AG20443 (cell line): ENCODE measurements around the gene OR10V1.

Source experiments
- DNase-seq: peaks from one replicate; pipeline ENCODE4 v3.0.0; 2012; ENCODE audit warnings: low spot score, mixed read lengths

OR10V1 gene

DNA sequence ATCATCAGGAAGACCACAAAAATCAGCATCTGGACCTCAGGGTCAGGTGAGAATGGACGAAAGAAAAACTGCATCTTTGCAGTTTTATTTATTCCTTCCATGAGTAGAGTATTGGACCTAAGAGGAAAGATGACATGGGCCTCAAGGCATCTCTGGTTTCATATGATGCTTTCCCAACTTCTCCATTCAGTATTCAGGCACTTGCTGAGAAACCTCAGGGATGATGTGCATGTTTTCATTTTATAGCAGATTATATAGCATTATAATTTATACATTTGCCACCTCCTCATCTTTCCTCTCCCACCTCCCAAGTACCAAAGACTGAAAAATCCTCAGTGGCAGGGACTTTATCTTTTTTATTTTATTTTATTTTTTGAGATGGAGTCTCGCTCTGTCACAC lies at the start of gene OR10V1:
Gene OR10V1, minus strand, starts transcription at position 101 of the 400 bp plus-strand sequence. Its CDS starts 0 bp downstream, at position 101.
- no peak for DNase-seq

GRCh38 chr11:59761993-59762392 lies 48.3 kb upstream of the OR10V1 start:
- no peak for DNase-seq

DNA sequence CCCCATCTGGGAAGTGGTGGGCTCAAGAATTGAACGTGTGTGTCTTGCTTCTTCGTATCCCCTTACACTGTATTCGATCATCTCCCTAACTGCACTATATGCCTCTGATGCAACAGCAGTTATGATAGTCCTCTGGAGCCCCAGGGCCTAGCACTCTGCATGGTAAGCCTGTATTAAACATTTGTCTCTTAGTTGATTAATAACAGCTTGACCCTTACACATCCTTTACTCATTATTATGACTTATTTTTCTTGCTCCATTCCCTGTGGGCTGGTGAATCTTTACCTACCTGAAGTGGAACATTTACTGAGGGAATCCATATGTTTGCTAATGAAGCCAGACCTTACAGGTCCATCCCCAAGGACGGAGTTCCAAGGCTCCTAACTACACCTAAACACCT lies 47.1 kb upstream of the OR10V1 start:
- DNase-seq = no peak

GRCh38 chr11:59759900-59760299 lies 46.3 kb upstream of the OR10V1 start:
- DNase-seq = no peak

DNA sequence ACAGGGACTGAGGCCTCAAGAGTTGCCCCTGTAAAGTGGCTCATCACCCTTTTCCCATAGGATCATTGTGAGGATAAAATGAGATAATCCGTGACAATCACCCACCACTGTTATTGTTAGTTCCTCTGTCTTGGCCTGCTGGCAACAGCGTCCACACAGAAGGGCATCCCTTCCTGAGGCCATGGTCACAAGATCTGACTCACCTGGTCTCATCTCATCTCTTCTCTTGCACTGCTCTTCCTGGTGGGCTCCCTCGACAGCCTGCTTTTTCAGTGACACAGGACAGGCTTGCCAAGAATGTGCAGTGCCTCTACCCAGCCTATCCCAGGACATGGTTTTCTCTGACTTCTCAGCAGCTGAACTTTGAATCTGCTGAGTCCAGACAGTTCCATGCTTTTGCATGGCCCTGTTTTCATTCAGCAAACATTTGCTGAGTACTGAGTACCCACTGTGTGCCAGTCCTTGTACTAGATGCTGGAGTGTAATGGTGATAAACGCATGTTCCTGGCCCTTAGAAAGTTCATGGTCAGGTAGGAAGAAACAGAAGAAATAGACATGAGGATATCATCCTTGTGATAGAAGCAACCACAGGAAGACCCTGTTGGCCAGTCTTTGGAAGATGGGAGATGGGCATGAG lies 44.9 kb upstream of the OR10V1 start:
- no peak for DNase-seq

DNA sequence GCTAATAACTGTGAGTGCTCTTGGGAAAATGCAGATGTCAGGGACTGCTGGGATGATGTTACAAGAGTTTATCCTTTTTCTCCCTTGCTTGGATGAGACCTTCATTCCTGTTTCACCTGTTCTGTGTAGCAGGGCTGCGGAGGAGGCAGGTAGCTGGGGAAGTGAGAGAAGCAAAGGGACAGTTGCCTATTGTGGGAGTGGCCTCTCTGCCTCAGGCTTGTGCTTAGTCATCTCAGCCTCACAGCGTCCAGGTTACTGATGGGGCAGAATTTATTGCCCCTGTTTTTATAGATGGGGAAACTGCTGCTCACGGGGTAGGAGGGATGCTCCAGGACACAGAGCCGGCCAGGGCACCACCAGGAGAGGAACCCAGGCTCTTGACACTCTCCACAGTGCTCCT lies 43.2 kb upstream of the OR10V1 start:
- peak; percentile 26 for DNase-seq

- no peak for DNase-seq
Measured at GRCh38 chr11:59756558-59756840, 42.9 kb upstream of the OR10V1 start.

DNA sequence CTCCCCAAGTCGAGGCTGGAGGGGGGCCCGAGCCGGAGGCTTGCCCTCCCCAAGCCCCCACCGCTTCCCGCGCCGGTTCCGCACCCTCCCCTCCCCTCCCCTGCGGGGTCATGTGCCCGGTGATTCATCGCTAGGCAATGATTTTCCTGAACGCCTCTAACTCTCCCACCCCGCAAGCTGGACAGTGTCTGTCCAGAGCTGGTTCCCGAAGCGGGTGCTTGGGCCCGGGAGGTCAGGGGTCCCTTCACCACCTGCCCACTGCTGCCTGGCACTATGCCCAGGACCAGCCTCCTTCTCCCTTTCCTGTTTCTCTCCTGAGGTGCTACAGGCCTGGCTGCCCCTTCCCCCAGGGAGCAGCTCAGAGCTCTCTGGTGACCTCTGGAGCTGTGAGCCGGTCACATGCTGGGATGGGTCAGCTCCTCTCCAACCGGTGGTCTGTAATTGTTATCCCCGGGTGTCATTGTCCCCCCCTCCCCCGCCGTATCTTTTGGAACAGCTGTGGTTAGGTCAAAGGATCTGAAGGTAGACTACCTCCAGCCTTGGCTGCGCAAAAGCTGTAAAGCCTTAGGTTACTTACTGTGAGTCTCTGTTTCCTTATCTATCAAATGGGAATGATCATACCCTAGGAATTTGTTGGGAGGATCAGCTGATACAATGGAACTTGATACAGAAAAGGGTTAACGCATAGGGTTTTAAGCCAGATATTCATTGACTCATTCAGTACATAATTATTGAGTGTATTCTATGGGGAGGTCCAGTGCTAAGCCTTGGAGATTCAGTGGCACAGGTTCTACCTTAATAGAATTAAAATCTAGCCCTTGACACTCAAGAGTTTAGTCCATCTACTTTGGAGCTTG lies 42.3 kb upstream of the OR10V1 start:
- DNase-seq = peak; percentile 90

DNA sequence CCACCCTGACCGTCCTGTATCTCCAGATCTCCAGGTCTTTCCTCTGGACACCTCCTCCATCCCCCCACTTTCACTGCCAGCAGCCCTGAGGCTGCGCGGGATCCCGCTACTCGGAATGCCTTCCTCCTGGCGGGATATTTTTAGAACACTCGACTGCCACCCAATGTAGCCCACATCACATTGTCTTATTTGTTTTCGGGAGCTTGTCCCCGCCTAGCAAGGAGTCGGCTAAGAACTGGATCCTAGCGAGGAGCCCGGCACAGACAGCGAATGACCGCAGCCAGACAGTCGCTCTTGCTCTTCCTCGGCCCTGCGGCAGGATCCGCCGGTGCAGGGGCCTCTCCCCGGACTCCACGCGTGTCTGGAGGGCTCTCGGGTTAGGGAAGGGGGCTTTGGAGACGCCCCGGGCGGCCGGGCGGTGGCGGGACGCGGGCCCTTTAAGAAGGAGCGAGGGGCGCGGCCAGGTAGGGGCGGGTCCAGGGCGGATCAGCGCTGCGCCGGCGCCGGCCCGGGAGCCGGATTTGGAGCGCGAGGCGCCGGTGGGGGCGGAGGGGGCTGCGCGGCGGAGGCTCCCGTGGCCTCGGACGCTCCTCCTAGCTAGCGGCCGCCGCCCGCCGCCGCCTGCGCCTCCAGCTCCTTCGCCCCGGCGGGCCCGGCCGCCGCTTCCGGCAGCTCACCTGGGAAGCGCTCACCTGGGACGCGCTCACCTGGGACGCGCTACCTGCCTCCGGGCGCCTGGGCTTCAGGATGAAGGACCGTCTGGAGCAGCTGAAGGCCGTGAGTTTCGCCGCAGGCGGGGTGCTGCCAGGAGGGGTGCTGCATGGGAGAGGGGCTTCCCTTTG lies 41.4 kb upstream of the OR10V1 start, which contains the start of gene STX3:
Gene STX3, plus strand, starts transcription at position 518 of the 842 bp plus-strand sequence. Its CDS starts 230 bp downstream, at position 748.
- DNase-seq = peak; percentile 90

DNA sequence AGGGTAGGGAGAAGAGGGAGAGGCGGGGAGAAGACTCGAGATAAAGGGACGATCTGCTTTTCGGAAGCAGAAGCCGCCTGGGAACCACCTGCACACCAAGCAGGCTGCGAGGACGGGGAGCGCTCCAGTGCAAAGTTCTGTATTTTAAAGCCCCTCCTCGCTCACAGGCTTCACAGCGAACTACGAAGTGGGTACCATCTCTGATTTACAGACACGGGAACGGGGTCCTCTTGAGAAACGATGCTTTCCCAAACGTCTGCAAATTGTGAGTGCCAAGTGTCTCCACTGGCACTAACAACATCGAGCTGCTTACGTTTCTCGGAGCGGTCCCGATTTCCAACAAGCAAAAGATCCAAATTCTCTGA lies 40.8 kb upstream of the OR10V1 start:
- no peak for DNase-seq

DNA sequence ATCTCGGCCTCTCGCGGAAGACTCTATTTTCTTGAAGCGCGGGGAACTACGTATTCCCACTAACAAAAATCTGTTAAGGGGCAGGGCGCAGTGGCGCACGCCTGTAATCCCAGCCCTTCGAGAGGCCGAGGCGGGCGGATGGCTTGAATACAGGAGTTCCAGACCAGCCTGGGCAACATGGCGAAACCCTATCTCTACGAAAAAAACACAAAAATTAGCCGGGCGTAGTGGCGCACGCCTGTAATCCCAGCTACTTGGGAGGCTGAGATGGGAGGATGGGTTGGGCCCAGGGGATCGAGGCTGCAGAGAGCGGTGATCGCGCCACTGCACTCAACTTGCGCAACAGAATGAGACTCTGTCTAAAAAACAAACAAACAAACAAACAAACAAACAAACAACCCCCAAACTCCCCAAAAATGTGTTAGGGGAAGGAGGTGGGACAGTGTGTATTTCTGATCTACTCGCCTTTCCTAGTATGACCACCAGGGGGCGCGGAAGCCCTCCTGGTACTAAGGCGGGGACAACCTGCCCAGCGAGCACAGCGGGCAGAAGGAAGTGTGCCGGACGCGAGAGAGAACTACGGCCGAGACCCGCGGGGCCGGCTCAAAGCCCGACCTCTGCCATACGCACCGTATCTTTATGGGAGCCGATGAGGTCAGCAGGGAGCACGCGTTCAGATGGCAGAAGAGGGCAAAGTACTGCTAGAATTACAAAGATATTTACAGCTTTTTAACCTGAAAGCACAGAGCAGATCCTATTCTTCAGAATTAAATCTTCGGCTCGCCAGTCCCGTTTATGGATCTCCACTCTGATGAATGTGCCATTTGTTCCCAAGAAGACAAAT lies 40.2 kb upstream of the OR10V1 start:
- peak; percentile 93 for DNase-seq

- DNase-seq = no peak
Measured at GRCh38 chr11:59746111-59746510, 32.5 kb upstream of the OR10V1 start.

DNA sequence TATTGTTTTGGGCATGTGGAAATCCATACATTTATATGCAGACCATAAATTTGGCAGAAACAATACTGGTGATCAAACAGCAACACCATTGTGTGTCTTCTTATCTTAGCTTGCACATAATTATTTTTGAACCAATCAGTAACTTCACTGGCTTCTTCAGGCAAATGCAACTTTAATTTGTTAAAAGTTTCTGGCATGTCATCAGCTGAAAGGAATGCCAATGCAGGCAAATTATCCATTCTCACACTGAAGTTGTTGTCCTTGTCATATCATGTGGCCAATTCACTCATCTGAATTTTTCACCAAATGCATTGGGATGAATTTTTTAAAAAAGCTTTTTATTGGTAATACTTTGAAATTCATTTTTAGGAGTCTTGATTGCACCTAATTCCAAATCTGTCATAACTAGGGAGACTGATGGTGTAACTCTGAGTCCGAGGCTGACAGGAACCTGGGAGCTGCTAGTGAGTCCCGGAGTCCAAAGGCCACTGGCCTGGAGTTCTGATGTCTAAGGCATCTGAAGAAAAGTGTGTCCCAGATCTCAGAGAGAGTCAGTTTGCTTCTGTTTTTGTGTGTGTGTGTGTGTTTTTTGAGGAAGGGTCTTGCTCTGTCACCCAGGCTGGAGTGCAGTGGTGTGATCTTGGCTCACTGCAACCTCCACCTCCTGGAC lies 17.4 kb upstream of the OR10V1 start:
- no peak for DNase-seq

DNA sequence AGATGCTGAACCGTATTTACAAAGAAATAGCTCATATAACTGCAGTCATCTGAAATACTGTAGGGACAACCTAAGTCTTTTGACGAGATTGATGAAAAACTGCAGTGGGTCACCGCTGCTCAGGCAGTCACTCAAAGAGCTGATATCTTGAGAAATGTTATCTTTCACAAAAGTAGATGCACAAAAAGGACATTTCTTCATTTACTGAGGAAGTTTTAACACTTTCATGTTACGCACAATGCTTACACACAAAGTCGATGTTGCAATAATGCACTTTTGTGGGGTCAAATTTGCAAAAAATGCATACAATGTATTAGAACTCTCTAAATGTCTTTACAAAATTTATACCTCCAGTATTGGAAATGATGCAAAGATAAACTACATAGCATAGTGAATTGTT lies 16.2 kb upstream of the OR10V1 start:
- no peak for DNase-seq

- DNase-seq = no peak
Measured at GRCh38 chr11:59728913-59729312, 15.3 kb upstream of the OR10V1 start.

DNA sequence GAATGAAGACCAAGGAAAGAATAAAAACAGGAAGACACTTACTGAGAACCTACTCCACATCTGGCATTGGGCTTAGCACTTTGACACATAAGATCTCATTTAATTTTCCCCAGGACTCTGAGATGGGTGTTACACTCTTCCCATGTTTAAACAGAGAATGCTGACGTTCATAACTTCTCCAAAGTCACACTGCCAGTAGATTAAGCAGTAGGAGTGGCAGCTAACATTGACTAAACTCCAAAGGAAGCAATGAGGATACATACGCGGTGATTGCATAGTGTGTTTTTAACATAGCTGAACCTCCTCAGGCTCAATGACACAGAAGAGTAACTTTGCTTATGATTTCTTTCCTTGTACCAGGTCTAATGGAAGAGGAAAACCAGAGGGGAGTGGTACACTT lies 14.5 kb upstream of the OR10V1 start:
- DNase-seq = no peak

GRCh38 chr11:59727426-59727825 lies 13.8 kb upstream of the OR10V1 start:
- no peak for DNase-seq

DNA sequence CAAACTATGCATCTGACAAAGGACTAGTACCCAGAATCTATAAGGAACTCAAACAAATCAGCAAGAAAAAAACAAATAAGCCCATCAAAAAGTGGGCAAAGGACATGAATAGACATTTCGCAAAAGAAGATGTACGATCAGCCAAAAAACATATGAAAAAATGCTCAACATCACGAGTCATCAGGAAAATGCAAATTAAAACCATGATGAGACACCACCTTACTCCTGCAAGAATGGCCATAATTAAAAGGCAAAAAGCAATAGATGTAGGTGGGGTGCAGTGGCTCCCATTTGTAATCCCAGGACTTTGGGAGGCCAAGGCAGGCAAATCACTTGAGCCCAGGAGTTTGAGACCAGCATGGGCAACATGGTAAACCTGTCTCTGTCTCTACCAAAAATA lies 10.4 kb upstream of the OR10V1 start:
- DNase-seq = no peak

- DNase-seq = no peak
Measured at GRCh38 chr11:59719556-59719955, 5.9 kb upstream of the OR10V1 start.

DNA sequence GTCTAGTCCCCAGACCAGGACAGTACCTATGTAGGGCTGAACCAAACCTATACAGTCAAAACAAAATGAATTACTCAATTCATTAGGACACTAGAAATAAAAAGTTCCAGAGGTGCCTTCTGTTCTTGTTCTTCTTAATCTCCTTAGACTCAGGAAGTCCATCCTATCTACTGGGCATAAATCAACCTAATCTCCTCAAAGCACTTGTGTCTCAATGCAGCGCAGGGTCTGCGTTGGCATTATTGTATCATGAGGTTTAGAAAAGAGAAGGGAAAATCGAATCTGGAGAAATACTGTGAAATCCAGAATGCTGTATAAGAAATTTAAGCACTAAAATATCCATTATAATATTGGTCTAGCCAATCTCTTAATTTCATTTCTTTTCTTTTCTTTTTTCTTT lies 2.4 kb upstream of the OR10V1 start:
- no peak for DNase-seq

DNA sequence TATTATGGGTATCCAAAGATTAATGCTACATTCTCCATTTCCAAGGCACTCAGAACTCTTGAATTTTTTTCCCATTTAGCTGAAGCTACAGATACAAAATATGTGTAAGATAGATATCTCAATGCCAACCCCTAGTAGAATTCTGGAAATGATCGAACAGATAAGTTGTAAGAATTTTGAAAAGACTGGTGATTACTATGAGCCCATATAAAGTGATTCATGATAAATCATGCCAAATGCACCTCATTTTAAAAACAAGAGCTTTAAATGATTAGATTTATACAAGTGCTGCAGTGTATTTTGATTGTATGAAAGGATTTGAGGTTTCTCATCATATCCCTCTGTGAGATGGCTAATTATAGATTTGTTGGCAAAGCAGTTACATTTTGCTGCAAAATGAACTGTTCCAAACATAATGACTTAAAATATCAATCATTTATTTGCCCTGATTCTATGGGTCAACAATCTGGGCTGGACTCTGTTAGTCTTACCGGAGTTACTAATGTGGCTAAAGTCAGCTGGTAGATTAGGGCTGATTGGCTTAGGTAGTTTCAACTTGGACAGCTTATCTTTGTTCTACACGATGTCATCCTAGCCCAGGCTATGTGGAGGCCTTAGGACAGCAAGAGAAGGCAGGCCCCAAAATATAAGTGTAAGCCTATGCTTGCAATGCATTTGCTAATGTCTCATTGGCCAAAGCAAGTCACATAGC lies 3.4 kb downstream of the OR10V1 start:
- DNase-seq = no peak
